CD14-positive monocyte (primary cell): ENCODE data around the gene RPS24. TPM values are rescaled to one million over a fixed set of nuclear protein-coding genes. Genes with fewer than 3 reads are reported as not detected.
"Not testable (repeated sequence)": the region's sequence is repeated elsewhere in the genome, so short reads cannot be mapped to it uniquely, and the experiment has no call there.

Experiments used
- DNase-seq, 3 donors: peaks; one replicate each; pipeline ENCODE4 v3.0.0-alpha.2; 2011 to 2022
- H2AFZ ChIP-seq: 2 replicates; pipeline ENCODE4 v1.6.0; 2012; ENCODE audit warnings: mild to moderate bottlenecking, low read depth, low read length, inconsistent platforms; ENCODE audit not compliant: insufficient read depth, poor library complexity, severe bottlenecking
- H3K27ac ChIP-seq, 2 donors: 1 replicate in 1 of 2; 2 replicates in 1 of 2; pipeline ENCODE4 v1.5.1; 2012 to 2013; ENCODE audit warnings: low read length in 2 of 2, control low read depth in 1 of 2, inconsistent platforms in 1 of 2, low read depth in 1 of 2, mild to moderate bottlenecking in 1 of 2
- H3K27me3 ChIP-seq, 2 donors: one replicate each; pipeline versions ENCODE4 v1.6.0 to v1.6.1; 2011 to 2013; ENCODE audit warnings: low read length in 2 of 2; ENCODE audit not compliant: control insufficient read depth in 2 of 2, insufficient read depth in 2 of 2
- H3K36me3 ChIP-seq, 2 donors: replicated peaks in 1 of 2; 1 replicate in 1 of 2; 2 replicates in 1 of 2; pipeline versions ENCODE4 v1.5.1 to v1.6.1; 2012 to 2013; ENCODE audit warnings: low read length in 2 of 2, control low read depth in 1 of 2, inconsistent platforms in 1 of 2, mild to moderate bottlenecking in 1 of 2; ENCODE audit not compliant: insufficient read depth in 2 of 2, control insufficient read depth in 1 of 2
- H3K4me1 ChIP-seq, 2 donors: 1 replicate in 1 of 2; 2 replicates in 1 of 2; pipeline versions ENCODE4 v1.5.1 to v1.6.1; 2012 to 2013; ENCODE audit warnings: low read length in 2 of 2, control low read depth in 1 of 2, inconsistent platforms in 1 of 2, mild to moderate bottlenecking in 1 of 2, moderate library complexity in 1 of 2; ENCODE audit not compliant: insufficient read depth in 2 of 2, control insufficient read depth in 1 of 2
- H3K4me2 ChIP-seq: replicated peaks from 2 replicates; pipeline ENCODE3; 2012; ENCODE audit warnings: low read length, moderate library complexity, mild to moderate bottlenecking; ENCODE audit not compliant: poor library complexity, severe bottlenecking; ENCODE audit errors: extremely low read depth
- H3K4me3 ChIP-seq, 3 experiments: fragments of 200-600 bp in 1 of 3; sonication (generic) in 1 of 3; replicated peaks in 1 of 3; 1 replicate in 2 of 3; 2 replicates in 1 of 3; pipeline ENCODE4 v1.5.1; 2011 to 2013; ENCODE audit warnings: low read length in 3 of 3, mild to moderate bottlenecking in 3 of 3, control low read depth in 2 of 3, low read depth in 2 of 3, inconsistent platforms in 1 of 3, moderate library complexity in 1 of 3
- H3K79me2 ChIP-seq: 2 replicates; pipeline ENCODE4 v1.6.0; 2012; ENCODE audit warnings: mild to moderate bottlenecking, control low read depth, inconsistent platforms, low read length, moderate library complexity; ENCODE audit not compliant: insufficient read depth
- H3K9ac ChIP-seq: 2 replicates; pipeline ENCODE4 v1.6.0; 2017; ENCODE audit warnings: low read length, mild to moderate bottlenecking; ENCODE audit not compliant: insufficient read depth, poor library complexity, severe bottlenecking
- H3K9me3 ChIP-seq, 2 donors: replicated peaks in 1 of 2; 1 replicate in 1 of 2; 2 replicates in 1 of 2; pipeline versions ENCODE4 v1.5.1 to v1.6.1; 2012 to 2013; ENCODE audit warnings: low read length in 2 of 2, control low read depth in 1 of 2; ENCODE audit not compliant: control insufficient read depth in 1 of 2, insufficient read depth in 1 of 2
- H4K20me1 ChIP-seq: 2 replicates; pipeline ENCODE4 v1.6.0; 2012; ENCODE audit warnings: mild to moderate bottlenecking, low read length, control low read depth, moderate library complexity; ENCODE audit not compliant: insufficient read depth
- H3K27ac Mint-ChIP-seq, 7 donors: one replicate each; pipeline ENCODE4 v1.8.0; 2020; ENCODE audit warnings: mild to moderate bottlenecking in 7 of 7, mixed read lengths in 7 of 7, moderate library complexity in 6 of 7, inconsistent platforms in 2 of 7
- H3K27me3 Mint-ChIP-seq, 3 donors: one replicate each; pipeline ENCODE4 v1.8.0; 2021 to 2022; ENCODE audit warnings: low read depth in 3 of 3, mild to moderate bottlenecking in 3 of 3, mixed read lengths in 3 of 3, moderate library complexity in 3 of 3, inconsistent platforms in 1 of 3
- H3K36me3 Mint-ChIP-seq, 2 donors: one replicate each; pipeline ENCODE4 v1.8.0; 2020; ENCODE audit warnings: mixed read lengths in 2 of 2, inconsistent platforms in 1 of 2, mild to moderate bottlenecking in 1 of 2
- H3K4me1 Mint-ChIP-seq: one replicate; pipeline ENCODE4 v1.8.0; 2020; ENCODE audit warnings: mild to moderate bottlenecking, mixed read lengths
- H3K4me3 Mint-ChIP-seq, 2 donors: one replicate each; pipeline ENCODE4 v1.8.0; 2020; ENCODE audit warnings: mild to moderate bottlenecking in 2 of 2, mixed read lengths in 2 of 2, moderate library complexity in 1 of 2
- H3K9me3 Mint-ChIP-seq, 7 donors: one replicate each; pipeline ENCODE4 v1.8.0; 2020 to 2022; ENCODE audit warnings: mixed read lengths in 7 of 7, mild to moderate bottlenecking in 6 of 7, moderate library complexity in 6 of 7, inconsistent platforms in 2 of 7
- CTCF ChIP-seq: fragments of 200-600 bp; IDR thresholded peaks from one replicate; pipeline ENCODE4 v1.8.0; 2022; ENCODE audit warnings: antibody characterized with exemption, mild to moderate bottlenecking
- WGBS: methylation state at CpG from one replicate; pipeline ENCODE4 v1.1.5; 2013; ENCODE audit warnings: missing lambda C conversion rate; ENCODE audit not compliant: insufficient coverage; 5-methylcytosine and 5-hydroxymethylcytosine counted together
- intact Hi-C, 2 donors: fragments of 100-400 bp; cut with micrococcal nuclease; formaldehyde crosslinking; loops; one replicate each; pipeline versions ENCODE4 v1.15.0 to v1.15.1; 2023
- polyA plus RNA-seq, 3 donors: library from polyadenylated mRNA; depleted of rRNA in 1 of 3; unstranded in 2 of 3; stranded (reverse) in 1 of 3; fragments of 300-500 nt in 2 of 3; fragments of >200 nt in 1 of 3; fragmentation: Illumina TruSeq in 2 of 3; gene quantifications; 1 replicate in 2 of 3; 2 replicates in 1 of 3; pipeline ENCODE4 v1.2.3, GENCODE V29; 2012 to 2021

The RPS24 gene
- polyA plus RNA-seq, 3 donors, result 801 to 2,073 (median 840) TPM

DNA sequence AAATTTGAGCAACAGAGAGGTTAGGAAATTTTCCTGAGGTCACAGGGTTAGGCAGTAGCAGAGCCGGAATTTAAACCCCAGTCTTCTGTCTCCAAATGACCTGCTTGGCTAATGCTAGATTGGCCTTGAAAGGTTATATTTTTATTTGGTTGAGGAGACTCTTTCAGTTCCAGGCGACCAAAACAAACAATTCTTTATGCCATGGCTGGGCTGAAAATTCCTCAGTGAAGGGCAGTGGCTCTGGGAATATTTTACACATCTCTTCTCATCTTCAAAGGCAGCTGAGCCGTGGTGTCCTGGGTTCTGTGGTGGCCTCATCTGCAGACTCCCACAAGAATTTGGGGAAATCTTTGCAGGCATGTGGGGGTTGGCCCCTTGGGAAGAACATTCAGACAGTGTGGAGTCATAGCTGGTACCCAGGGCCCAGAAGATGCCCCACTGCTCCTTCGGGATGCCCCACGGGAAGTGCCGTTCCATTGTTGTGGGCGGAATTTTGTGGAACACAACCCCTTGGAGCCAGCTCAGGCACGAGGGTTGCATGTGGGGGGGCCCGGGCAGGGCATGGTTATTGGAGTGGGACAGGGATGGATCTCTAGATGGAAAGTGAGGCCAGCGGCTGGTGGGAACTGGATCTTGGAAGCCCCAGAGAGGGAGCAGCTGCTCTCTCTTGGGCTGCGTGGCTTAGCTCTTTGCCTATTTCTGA lies 33.2 kb downstream of the RPS24 start:
- no peaks in the 10 kb centered on the region for H4K20me1 ChIP-seq
- no peak overlapping the region for H3K27ac Mint-ChIP-seq
- H3K4me1 Mint-ChIP-seq, result no peaks in the 10 kb centered on the region
- H3K4me2 ChIP-seq, result no peak overlapping the region
- intact Hi-C loops, result no loop called here
- H3K27me3 ChIP-seq, result no peaks in the 10 kb centered on the region
- H3K36me3 ChIP-seq, result no peaks in the 10 kb centered on the region
- peaks cover 1 to 2% (median 2%) of the 10 kb centered on the region in 3 donors for H3K27me3 Mint-ChIP-seq
- H3K79me2 ChIP-seq, result no peaks in the 10 kb centered on the region
- no peak for TF ChIP-seq CTCF
- H3K4me3 Mint-ChIP-seq, result no peak overlapping the region
- no peaks in the 10 kb centered on the region for H3K4me1 ChIP-seq
- H3K36me3 Mint-ChIP-seq, result no peaks in the 10 kb centered on the region
- 95% methylated on average over 7 of the region's 11 CpGs for WGBS
- H3K9ac ChIP-seq, result no peak overlapping the region
- H3K27ac ChIP-seq, result no peak overlapping the region
- H3K9me3 ChIP-seq, result no peaks in the 10 kb centered on the region
- no peaks in the 10 kb centered on the region for H3K9me3 Mint-ChIP-seq
- no peak overlapping the region for H2AFZ ChIP-seq
- H3K4me3 ChIP-seq, result no peak overlapping the region
- DNase-seq, result no peak

- no peaks in the 10 kb centered on the region for H3K36me3 ChIP-seq
- no peak overlapping the region for H3K4me2 ChIP-seq
- H3K9me3 Mint-ChIP-seq, result no peaks in the 10 kb centered on the region
- no peak overlapping the region for H3K27ac Mint-ChIP-seq
- no peak overlapping the region for H3K4me3 Mint-ChIP-seq
- no peak overlapping the region for H3K4me3 ChIP-seq
- no peak overlapping the region for H3K27ac ChIP-seq
- H3K4me1 ChIP-seq, result no peaks in the 10 kb centered on the region
- TF ChIP-seq CTCF, result no peak
- H3K36me3 Mint-ChIP-seq, result no peaks in the 10 kb centered on the region
- H4K20me1 ChIP-seq, result no peaks in the 10 kb centered on the region
- H2AFZ ChIP-seq, result no peak overlapping the region
- no peaks in the 10 kb centered on the region for H3K4me1 Mint-ChIP-seq
- H3K9ac ChIP-seq, result no peak overlapping the region
- no peaks in the 10 kb centered on the region for H3K9me3 ChIP-seq
- no peaks in the 10 kb centered on the region for H3K27me3 ChIP-seq
- WGBS, result 93% methylated on average over 4 of the region's 6 CpGs
- peaks cover 0 to 2% (median 0%) of the 10 kb centered on the region in 3 donors for H3K27me3 Mint-ChIP-seq
- intact Hi-C loops, result no loop called here
- no peaks in the 10 kb centered on the region for H3K79me2 ChIP-seq
- DNase-seq, result no peak
Observed at GRCh38 chr10:78069151-78069550, 35.5 kb downstream of the RPS24 start.

DNA sequence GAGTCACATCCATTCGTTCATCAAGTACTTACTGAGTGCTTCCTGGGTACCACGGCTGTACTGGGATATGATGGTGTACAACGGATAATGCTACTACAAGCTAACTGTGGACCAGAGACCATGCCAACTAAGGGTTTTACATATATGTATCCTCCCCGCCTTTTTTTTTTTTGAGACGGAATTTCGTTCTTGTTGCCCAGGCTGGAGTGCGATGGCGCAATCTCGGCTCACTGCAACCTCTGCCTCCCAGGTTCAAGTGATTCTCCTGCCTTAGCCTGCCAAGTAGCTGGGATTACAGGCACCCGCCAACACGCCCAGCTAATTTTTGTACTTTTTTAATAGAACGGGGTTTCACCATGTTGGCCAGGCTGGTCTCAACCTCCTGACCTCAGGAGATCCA lies 36.4 kb downstream of the RPS24 start:
- H3K9me3 Mint-ChIP-seq, DNase-seq, H3K27ac Mint-ChIP-seq, H3K9ac ChIP-seq, H3K27me3 Mint-ChIP-seq, H3K4me2 ChIP-seq, H3K4me3 Mint-ChIP-seq, H3K79me2 ChIP-seq, H2AFZ ChIP-seq, H4K20me1 ChIP-seq, H3K4me3 ChIP-seq, H3K27ac ChIP-seq, H3K4me1 Mint-ChIP-seq, H3K27me3 ChIP-seq, H3K36me3 ChIP-seq, intact Hi-C loops, H3K4me1 ChIP-seq, H3K36me3 Mint-ChIP-seq, H3K9me3 ChIP-seq: not testable (repeated sequence)
- WGBS, result 95% methylated on average over 11 of the region's 12 CpGs
